OCI-LY7 (cell line): Measurements from ENCODE around the gene GAMT.

Source experiments
- EZH2phosphoT487 ChIP-seq: fragments of 200-600 bp; sonication (generic); IDR thresholded peaks from 2 replicates; pipeline ENCODE4 v1.6.1; 2018; ENCODE audit warnings: low read depth, borderline replicate concordance, mild to moderate bottlenecking, mixed run types, antibody characterized with exemption, low read length, moderate library complexity, mixed read lengths
- TF ChIP-seq, protein P1 (sequence below): fragments of 200-600 bp; sonication (generic); conservative IDR thresholded peaks from 2 replicates; pipeline ENCODE4 v1.5.1; 2014; ENCODE audit warnings: mild to moderate bottlenecking, antibody characterized with exemption, low read length, moderate library complexity, mixed read lengths

DNA sequence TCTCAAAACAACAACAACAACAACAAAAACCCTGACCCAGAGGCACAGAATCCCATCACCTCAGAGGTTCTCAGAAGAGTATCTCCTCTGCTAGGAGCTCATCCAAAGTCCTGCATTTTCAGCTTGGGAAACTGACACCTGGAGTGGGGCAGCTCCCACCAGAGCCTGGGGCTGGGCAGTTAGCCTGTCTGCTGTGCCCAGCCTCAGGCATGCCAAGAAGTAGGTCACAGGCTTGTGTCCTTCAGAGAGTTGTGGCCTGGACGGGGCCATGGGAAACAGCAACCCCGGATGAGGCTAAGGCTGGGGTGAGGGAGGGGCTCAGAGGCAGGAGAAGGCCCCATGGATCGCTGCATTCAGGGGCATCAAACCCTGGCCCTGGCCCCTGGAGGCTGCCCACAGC is 15.5 kb downstream of the GAMT start:
- TF ChIP-seq, protein P1, sequence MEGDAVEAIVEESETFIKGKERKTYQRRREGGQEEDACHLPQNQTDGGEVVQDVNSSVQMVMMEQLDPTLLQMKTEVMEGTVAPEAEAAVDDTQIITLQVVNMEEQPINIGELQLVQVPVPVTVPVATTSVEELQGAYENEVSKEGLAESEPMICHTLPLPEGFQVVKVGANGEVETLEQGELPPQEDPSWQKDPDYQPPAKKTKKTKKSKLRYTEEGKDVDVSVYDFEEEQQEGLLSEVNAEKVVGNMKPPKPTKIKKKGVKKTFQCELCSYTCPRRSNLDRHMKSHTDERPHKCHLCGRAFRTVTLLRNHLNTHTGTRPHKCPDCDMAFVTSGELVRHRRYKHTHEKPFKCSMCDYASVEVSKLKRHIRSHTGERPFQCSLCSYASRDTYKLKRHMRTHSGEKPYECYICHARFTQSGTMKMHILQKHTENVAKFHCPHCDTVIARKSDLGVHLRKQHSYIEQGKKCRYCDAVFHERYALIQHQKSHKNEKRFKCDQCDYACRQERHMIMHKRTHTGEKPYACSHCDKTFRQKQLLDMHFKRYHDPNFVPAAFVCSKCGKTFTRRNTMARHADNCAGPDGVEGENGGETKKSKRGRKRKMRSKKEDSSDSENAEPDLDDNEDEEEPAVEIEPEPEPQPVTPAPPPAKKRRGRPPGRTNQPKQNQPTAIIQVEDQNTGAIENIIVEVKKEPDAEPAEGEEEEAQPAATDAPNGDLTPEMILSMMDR: no peak
- TF ChIP-seq EZH2phosphoT487: no peak
